Activated CD4-positive, alpha-beta T cell treated with anti-CD3 and anti-CD28 coated beads for 1 hour (primary cell): Measurements from ENCODE around the gene PRKAR2B.

Source experiments
- DNase-seq: peaks from one replicate; pipeline ENCODE4 v3.0.0-alpha.2; 2020

Gene PRKAR2B

GRCh38 chr7:107164092-107164491, 119.6 kb downstream of the PRKAR2B start:
- DNase-seq, result no peak

DNA sequence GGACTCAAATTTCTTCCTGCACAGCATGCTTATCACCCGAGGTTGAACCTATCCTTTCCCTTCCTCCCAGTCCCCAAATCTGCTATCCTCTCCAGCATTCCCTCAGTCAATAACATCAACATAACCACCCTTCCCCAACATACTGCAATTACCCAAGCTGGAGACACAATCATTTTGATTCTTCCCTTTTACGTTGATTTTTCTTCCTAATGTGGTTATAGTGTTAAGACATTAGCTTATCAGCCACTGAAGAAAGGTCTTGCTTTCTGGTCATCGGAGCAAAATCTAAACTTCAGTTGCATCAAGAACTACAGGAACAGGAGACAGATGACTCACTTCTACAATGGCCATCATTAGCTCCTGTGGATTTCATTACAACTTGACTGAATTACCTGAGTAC, 120.8 kb downstream of the PRKAR2B start:
- no peak for DNase-seq

DNA sequence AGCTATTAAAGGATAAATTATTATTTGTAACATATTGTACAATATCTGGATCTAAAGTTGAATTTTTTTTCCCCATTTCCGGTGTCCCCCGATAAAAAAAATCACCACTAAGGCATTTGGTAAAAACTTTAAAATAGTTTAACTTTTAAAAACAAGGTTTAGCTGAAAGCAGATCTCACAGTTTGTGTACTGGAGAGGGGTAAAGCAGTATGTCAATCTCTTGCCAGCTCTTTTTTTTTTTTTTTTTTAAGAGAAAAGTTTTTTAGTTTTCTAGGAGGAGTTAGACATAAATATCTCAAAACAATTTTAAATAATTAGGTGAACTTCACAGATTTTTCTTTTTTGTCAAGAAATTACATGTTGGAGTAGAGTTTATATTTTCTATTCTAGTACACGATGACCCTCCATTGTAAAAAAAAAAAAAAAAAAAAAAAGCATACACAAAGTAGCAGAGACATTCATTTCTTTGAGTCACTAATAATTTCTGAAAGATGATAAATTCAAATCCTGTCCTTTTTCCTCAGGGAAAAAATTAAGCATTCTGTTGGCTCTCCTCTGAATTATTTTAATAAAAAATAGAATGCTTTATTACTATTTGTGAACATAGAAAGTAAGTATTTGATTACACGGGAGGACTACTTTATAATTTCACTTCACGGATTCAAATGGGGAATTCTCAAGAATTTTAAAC, 122.4 kb downstream of the PRKAR2B start:
- no peak for DNase-seq

DNA sequence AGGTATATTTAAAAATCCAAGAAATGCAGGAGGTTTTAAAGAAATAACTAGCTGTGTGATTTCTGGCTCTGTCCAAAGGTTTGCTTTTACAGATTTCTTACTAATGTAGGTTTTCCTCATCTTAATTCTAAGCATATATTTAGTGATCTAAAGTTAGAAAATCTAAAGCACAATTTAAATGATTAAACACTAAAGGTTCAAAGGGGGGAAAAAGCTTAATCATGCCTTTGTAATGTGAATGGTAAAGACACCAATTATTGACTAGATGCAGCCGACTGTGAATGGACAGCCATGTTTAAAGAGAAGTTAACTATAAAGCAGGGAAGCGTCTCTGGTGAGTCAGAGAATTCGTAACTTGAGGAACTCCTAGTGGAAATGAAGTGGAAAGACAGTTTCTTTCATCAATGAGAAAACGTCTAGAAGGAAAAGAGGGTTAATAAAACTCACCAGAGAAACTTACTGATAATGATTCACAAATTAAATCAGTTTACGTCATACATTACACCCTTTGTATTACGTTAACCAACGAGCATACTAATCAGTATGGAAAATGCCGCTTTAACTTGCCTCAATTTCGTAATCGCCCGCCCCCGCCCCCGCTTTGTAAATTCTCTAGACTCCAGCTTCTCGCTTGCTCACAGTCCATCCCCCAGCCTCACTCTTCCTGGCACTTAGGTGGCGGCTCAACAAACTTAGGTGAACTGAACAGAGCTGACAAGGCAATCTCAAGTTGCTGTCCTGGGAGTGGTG, 123.2 kb downstream of the PRKAR2B start:
- DNase-seq, result no peak

DNA sequence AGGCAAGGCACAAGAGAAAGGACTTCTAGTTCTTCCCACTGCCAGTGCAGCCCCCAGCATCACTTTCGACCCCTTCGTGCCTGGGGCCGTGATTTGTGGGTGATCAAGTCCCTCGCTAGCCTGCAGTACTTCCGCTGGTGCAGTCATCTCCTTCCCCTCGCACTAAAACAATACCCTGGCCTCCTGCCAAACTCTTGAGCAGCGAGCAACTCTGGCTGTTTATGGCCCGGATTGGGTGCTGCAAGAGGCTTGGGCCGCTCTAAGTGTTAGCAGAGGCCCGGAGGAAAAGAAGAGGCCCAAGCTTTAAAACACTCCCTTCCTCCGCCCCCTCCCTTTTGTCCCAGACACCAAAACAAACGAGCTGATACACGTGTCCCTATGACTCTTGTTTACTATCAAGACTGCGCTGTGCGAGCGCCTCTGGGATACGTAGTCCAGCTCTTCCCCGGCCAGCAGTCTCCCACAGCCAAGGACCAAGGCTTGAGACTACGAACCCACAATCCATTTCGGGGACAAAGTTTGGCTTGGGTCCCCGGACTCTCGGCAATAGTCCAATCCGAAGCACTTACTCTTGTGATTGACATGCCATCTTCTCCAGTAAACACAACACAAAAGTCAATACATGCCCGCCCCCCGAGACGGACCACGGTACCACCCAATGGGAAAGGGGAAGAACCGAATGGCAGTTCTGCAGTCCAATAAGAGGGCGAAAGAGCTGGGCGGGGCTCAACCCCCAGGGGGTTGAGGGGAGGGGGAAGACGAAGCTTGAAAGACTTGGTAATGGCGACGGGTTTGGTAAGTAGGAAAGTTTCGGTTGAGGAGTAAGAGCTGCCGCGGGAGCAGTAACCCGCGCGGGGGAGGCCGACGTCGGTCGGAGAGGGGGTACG, 124.0 kb downstream of the PRKAR2B start, which contains the start of gene HBP1:
HBP1 (plus strand) TSS at position 771 of the 887 bp plus-strand sequence. CDS start 10,891 bp downstream, outside the sequence.
- peak; percentile 96 for DNase-seq

- DNase-seq, result peak; percentile 71
Measured at GRCh38 chr7:107169120-107170050, 124.9 kb downstream of the PRKAR2B start.

DNA sequence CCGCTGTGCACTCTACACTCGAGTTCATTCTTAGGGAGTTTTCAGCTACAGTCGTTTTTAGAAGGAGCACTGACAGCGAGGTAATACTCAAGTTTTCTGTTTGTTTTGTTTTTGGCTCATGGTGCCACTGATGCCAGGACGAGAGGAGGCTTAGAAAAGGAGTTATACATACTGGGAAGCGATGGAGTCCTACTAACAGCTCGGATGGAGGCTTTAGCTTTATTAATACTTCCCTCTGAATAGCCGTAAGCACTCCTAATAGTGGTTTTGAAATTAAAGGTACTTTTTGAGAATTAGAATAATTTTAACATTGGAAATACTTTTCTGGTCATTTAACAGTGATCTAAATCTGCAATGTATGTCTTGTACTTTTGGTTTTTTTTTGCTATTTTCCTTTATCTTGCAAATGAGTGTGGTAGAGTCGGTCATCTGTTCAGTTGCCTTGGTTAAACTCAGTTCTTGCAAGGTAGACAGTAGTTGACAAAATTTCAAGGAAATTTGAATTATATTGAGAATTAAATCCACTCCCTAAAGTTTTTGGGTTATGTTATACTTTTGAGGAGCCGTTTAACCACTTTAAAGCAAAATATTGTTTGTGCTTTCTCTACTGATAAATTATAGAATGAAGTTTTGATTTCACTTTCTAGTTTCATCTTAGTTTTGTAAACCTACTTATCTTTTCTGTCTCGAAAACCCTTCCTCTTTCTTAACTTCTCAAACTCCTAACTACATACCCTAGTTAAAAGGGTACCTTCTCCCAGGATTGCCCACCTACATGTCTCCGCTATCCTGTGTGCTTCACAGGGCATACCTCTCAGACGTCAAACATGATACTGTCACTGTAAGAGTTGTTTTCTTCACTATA, 125.8 kb downstream of the PRKAR2B start:
- DNase-seq, result no peak

DNA sequence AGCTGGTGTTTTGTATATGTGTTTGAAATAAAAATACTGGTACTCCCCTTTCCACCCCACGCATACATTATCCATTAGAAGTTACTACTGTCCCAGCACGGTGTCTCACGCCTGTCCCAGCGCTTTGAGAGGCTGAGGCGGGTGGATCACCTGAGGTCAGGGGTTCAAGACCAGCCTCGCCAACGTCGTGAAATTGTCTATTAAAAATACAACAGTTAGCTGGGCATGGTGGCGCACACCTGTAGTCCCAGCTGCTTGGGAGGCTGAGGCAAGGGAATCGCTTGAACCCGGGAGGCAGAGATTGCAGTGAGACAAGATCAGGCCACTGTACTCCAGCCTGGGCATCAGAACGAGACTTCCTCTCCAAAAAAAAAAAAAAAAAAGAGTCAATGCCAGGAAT, 127.0 kb downstream of the PRKAR2B start:
- no peak for DNase-seq

GRCh38 chr7:107172276-107173032, 127.9 kb downstream of the PRKAR2B start:
- no peak for DNase-seq

DNA sequence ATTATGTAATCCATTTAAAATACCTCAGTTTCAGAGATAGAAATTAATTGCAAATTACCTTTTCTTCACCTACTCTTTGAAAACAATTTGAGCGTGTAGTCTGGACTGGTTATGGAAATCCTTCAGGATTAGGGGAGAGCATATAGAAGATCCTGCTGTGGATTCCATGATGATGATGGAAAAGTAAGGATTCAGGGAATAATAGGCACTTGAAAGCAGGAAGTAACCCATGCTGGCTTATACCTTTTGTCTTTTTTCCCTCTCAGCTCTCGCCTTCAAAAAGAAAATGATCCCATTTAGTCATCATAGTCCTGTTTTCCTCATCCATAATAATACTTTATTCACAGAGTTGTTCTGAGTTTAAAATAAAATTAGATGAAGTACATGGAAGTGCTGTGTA, 128.7 kb downstream of the PRKAR2B start:
- DNase-seq, result no peak

- DNase-seq, result no peak
Measured at GRCh38 chr7:107173691-107174406, 129.3 kb downstream of the PRKAR2B start.

- no peak for DNase-seq
Measured at GRCh38 chr7:107179326-107180164, 135.0 kb downstream of the PRKAR2B start.

DNA sequence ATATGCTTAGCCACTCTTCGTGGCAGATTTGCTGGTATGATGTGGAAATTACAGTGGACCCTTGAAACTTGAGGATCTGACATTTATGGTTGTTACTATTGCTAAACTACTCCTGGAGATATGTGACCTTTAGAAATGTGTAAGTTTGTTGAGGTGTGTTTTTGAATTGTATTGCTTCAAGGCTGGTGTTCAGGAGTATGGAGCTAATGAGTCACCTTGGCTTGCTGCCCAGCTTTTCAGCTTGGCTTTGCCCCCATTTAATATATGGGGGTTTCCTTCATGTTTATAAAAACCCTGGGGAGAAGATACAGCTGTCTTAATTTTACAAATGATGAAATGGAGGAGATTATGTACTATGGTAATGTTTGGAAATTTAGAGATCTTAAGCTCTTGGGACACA, 135.9 kb downstream of the PRKAR2B start:
- peak; percentile 53 for DNase-seq

DNA sequence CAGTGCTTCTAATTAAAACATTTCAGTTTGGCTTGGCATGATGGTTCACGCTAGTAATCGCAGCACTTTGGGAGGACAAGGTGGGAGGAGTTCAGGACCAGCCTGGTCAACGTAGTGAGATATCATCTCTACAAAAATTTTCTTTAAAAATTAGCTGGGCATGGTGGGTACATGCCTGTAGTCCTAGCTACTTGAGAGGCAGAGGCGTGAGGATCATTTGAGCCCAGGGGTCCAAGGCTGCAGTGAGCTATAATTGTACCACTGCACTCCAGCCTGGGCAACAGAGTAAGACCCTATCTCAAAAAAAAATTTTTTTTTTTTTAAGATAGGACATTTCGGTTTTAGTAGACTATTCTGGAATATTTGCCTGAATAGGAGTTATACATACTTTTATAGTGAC, 136.7 kb downstream of the PRKAR2B start:
- no peak for DNase-seq

GRCh38 chr7:107185716-107186115, 141.2 kb downstream of the PRKAR2B start:
- no peak for DNase-seq

DNA sequence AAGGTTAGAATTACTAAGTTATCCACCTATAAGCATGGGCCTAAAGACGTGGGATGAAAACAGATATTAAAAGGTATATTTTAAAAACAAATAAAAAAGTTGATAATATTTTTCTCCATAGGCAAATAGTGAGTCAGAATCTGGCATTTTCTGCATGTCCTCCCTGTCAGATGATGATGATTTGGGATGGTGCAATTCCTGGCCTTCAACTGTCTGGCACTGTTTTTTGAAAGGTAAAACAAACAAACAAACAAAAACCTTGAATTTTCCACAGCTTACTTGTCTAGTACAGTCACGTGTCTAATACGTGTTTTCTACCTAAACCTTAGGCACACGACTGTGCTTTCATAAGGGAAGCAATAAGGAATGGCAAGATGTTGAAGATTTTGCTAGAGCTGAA, 141.7 kb downstream of the PRKAR2B start:
- no peak for DNase-seq

DNA sequence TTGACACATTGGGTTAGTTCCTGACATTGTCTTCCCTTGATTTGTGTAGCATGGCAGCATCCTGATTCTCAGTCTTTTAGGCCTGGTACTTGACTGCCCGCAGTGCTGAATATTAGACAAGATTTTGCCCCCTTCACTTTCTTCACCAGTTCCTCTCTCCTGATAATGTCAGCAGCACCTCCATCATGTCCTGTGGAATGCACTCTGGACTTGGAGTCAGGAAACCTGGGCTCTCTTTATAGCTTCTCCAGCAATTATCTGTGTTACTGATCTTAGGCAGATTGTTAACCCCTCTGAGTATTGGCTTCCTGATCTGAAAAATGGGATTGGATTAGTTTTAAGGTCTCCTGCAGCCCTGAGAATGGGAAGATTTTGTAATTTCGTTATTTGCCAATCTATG, 143.3 kb downstream of the PRKAR2B start:
- DNase-seq, result no peak

DNA sequence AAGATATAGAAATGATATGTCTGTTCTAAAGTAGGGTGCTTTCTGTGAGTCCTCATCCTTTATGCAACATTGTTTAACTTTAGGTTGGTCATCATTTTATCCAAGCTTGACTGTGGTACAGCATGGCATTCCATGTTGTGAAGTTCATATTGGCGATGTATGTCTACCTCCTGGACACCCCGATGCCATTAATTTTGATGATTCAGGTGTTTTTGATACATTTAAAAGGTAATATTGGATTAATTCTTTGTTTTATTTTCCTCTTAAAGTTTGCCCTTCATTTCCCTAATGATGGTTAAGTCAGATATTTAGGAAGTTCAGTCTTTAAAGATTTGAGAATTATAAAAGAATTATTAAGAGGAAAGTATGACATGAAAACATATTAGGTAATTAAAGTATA, 145.6 kb downstream of the PRKAR2B start:
- DNase-seq, result no peak

DNA sequence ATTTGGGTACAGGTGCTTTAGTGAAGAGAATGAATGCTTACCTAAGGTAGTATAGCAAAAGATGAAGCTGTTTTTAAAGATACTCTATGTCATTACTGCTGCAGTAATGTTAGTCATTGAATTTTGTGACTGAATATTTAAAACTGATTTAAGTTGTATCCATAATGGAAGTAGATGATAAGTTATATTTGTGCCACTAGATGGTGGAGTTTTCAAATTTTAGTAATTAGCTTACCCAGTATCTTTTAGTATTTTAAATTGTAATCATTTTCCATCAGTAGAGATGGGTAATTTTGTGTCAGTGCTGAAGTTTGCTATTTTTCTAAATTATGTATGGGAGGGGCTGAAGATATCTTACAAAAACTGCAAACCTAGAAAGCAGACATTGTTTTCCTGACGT, 149.5 kb downstream of the PRKAR2B start:
- no peak for DNase-seq
